ENCODE measurements around the gene ACSL6.
A peak's percentile ranks its signal among the peaks of the same experiment; 100 is the strongest.

The ACSL6 gene

GRCh38 chr5:132012371-132013005, 1.0 kb upstream of the ACSL6 start:
- H3K9me2 ChIP-seq (replicated peaks; ENCODE audit: control insufficient read depth, low read length): no peaks in the 10 kb centered on the region
- H3K36me3 ChIP-seq (ENCODE audit: control insufficient read depth, low read length): no peaks in the 10 kb centered on the region
- no peaks in the 10 kb centered on the region for H3K9me3 ChIP-seq (ENCODE audit: control insufficient read depth, insufficient read depth, low read length)
- no peaks in the 10 kb centered on the region for H3F3A ChIP-seq (ENCODE audit: control insufficient read depth, insufficient read depth)
- no peak overlapping the region for H3K4me2 ChIP-seq (ENCODE audit: low read length)
- no peak overlapping the region for H3K27ac ChIP-seq (ENCODE audit: low read depth, low read length)
- no peaks in the 10 kb centered on the region for H4K20me1 ChIP-seq (ENCODE audit: control insufficient read depth, insufficient read depth, low read depth, low read length)
- H3K27me3 ChIP-seq (ENCODE audit: control insufficient read depth, low read length): peaks cover 36% of the 10 kb centered on the region
- H3K4me1 ChIP-seq (ENCODE audit: control insufficient read depth, low read length): no peaks in the 10 kb centered on the region
- TF ChIP-seq, protein P1, sequence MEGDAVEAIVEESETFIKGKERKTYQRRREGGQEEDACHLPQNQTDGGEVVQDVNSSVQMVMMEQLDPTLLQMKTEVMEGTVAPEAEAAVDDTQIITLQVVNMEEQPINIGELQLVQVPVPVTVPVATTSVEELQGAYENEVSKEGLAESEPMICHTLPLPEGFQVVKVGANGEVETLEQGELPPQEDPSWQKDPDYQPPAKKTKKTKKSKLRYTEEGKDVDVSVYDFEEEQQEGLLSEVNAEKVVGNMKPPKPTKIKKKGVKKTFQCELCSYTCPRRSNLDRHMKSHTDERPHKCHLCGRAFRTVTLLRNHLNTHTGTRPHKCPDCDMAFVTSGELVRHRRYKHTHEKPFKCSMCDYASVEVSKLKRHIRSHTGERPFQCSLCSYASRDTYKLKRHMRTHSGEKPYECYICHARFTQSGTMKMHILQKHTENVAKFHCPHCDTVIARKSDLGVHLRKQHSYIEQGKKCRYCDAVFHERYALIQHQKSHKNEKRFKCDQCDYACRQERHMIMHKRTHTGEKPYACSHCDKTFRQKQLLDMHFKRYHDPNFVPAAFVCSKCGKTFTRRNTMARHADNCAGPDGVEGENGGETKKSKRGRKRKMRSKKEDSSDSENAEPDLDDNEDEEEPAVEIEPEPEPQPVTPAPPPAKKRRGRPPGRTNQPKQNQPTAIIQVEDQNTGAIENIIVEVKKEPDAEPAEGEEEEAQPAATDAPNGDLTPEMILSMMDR (IDR thresholded peaks at IDR 0.05; ENCODE audit: low read depth, low read length, poor library complexity, severe bottlenecking): no peak
- TF ChIP-seq EZH2phosphoT487 (IDR thresholded peaks at IDR 0.05; ENCODE audit: borderline replicate concordance, low read length): no peak
- no peak overlapping the region for H3K4me3 ChIP-seq (ENCODE audit: low read length)
- no peaks in the 10 kb centered on the region for H3K79me2 ChIP-seq (ENCODE audit: control insufficient read depth, low read length)

DNA sequence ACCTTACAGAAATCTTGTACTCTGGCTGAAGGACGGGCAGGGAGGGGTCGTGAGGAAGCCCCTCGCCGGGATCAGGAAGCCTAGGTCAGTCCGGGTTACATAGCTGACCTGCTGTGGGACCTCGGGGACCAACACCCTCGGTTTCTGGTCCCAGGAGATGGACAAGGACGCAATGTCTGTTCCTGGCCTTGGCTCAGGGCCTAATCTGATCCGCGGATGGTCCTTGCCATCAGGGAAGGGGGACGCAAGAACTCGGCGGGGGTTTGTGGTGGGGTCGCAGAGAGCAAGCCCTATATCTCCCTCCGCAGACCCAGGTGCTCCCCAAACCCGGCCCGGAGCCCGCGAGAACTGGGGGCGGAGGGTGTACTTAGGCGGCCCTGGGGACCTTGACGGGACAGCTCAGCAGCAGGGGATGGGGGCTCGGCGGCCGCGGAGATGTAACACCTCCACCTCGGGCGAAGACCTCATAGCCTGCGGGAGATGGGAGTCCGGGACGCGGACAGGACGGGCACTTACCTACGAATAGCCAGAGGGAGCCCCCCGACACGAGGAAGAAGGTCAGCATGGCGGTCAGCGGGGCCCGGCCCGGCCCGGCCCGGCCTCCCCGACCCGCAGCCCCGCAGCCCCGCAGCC, 353 bp downstream of the ACSL6 start:
- Histone ChIP-seq H4K20me1 (ENCODE audit: control insufficient read depth, insufficient read depth, low read depth, low read length) (no peaks in the 10 kb centered on the region), H3K27me3 (ENCODE audit: control insufficient read depth, low read length) (peaks cover 28% of the 10 kb centered on the region), H3K27ac (ENCODE audit: low read depth, low read length) (no peak overlapping the region), H3K4me2 (ENCODE audit: low read length) (peak overlapping the region; percentile 48; the same call in 1 of the 2 replicates), H3K9me3 (ENCODE audit: control insufficient read depth, insufficient read depth, low read length) (no peaks in the 10 kb centered on the region), H3K36me3 (ENCODE audit: control insufficient read depth, low read length) (no peaks in the 10 kb centered on the region), H3F3A (ENCODE audit: control insufficient read depth, insufficient read depth) (no peaks in the 10 kb centered on the region), H3K9me2 (replicated peaks; ENCODE audit: control insufficient read depth, low read length) (no peaks in the 10 kb centered on the region), H3K4me1 (ENCODE audit: control insufficient read depth, low read length) (no peaks in the 10 kb centered on the region), H3K4me3 (ENCODE audit: low read length) (peak overlapping the region; percentile 43; the same call in 1 of the 2 replicates), H3K79me2 (ENCODE audit: control insufficient read depth, low read length) (no peaks in the 10 kb centered on the region)
- TF ChIP-seq, protein P1 (IDR thresholded peaks at IDR 0.05; ENCODE audit: low read depth, low read length, poor library complexity, severe bottlenecking): no peak
- no peak for TF ChIP-seq EZH2phosphoT487 (IDR thresholded peaks at IDR 0.05; ENCODE audit: borderline replicate concordance, low read length)

DNA sequence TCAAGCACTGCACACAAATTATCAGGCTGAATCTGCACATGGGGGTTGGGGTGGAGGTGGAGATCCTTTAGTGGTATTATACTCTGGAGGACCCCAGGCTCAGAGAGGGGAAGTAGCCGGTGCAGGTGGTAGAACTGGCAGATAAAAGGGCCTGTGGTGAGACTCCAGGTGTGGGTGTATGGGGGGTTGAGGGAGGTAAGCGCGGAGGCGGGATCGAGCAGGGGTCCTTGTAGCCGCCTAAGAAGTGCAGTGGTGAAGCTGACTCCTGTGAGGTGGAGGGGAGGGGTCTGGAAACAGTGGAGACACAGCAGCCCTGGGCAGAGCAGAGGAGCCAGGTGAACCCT, 841 bp downstream of the ACSL6 start:
- H3K4me1 ChIP-seq (ENCODE audit: control insufficient read depth, low read length): no peaks in the 10 kb centered on the region
- no peaks in the 10 kb centered on the region for H3K9me2 ChIP-seq (replicated peaks; ENCODE audit: control insufficient read depth, low read length)
- no peaks in the 10 kb centered on the region for H3K79me2 ChIP-seq (ENCODE audit: control insufficient read depth, low read length)
- peaks cover 28% of the 10 kb centered on the region for H3K27me3 ChIP-seq (ENCODE audit: control insufficient read depth, low read length)
- H3K9me3 ChIP-seq (ENCODE audit: control insufficient read depth, insufficient read depth, low read length): no peaks in the 10 kb centered on the region
- H3K4me2 ChIP-seq (ENCODE audit: low read length): no peak overlapping the region
- no peaks in the 10 kb centered on the region for H4K20me1 ChIP-seq (ENCODE audit: control insufficient read depth, insufficient read depth, low read depth, low read length)
- H3F3A ChIP-seq (ENCODE audit: control insufficient read depth, insufficient read depth): no peaks in the 10 kb centered on the region
- H3K36me3 ChIP-seq (ENCODE audit: control insufficient read depth, low read length): no peaks in the 10 kb centered on the region
- H3K4me3 ChIP-seq (ENCODE audit: low read length): no peak overlapping the region
- TF ChIP-seq, protein P1 (IDR thresholded peaks at IDR 0.05; ENCODE audit: low read depth, low read length, poor library complexity, severe bottlenecking): no peak
- TF ChIP-seq EZH2phosphoT487 (IDR thresholded peaks at IDR 0.05; ENCODE audit: borderline replicate concordance, low read length): no peak
- H3K27ac ChIP-seq (ENCODE audit: low read depth, low read length): no peak overlapping the region
